ENCODE data around the gene DUSP5.
A peak's percentile ranks its signal among the peaks of the same experiment; 100 is the strongest.

Gene DUSP5

GRCh38 chr10:110508806-110509544 is 11.3 kb downstream of the DUSP5 start:
- H3K36me3 ChIP-seq (ENCODE audit: control insufficient read depth, insufficient read depth, low read length): peaks cover 100% of the 10 kb centered on the region
- WGBS, 2 experiments (ENCODE audit: insufficient coverage in 2 of 2): 94 to 100% methylated on average over 6 to 9 of the region's 11 CpGs
- peaks cover 37% of the 10 kb centered on the region for H3K4me1 ChIP-seq (ENCODE audit: control insufficient read depth, insufficient read depth, low read length, poor library complexity, severe bottlenecking)
- no peaks in the 10 kb centered on the region for H3K9me3 ChIP-seq (ENCODE audit: control insufficient read depth, low read length)
- no peak overlapping the region for H3K4me3 ChIP-seq (ENCODE audit: extremely low read depth, insufficient read depth, low read length, poor library complexity, severe bottlenecking)
- no peak overlapping the region for H3K27ac ChIP-seq (ENCODE audit: low read depth, low read length, severe bottlenecking)

GRCh38 chr10:110509560-110509959 is 11.9 kb downstream of the DUSP5 start:
- no peak overlapping the region for H3K27ac ChIP-seq (ENCODE audit: low read depth, low read length, severe bottlenecking)
- WGBS, 2 experiments (ENCODE audit: insufficient coverage in 2 of 2): 100% methylated on average over 1 to 2 of the region's 2 CpGs

GRCh38 chr10:110510086-110510485 is 12.4 kb downstream of the DUSP5 start:
- peaks cover 32% of the 10 kb centered on the region for H3K4me1 ChIP-seq (ENCODE audit: control insufficient read depth, insufficient read depth, low read length, poor library complexity, severe bottlenecking)
- H3K36me3 ChIP-seq (ENCODE audit: control insufficient read depth, insufficient read depth, low read length): peaks cover 92% of the 10 kb centered on the region
- H3K27ac ChIP-seq (ENCODE audit: low read depth, low read length, severe bottlenecking): no peak overlapping the region
- no peak overlapping the region for H3K4me3 ChIP-seq (ENCODE audit: extremely low read depth, insufficient read depth, low read length, poor library complexity, severe bottlenecking)
- no peaks in the 10 kb centered on the region for H3K9me3 ChIP-seq (ENCODE audit: control insufficient read depth, low read length)
- 95 to 97% methylated on average over 9 of the region's 9 CpGs for WGBS, 2 experiments (ENCODE audit: insufficient coverage in 2 of 2)

More at GRCh38 chr10:110509560-110509959, 11.9 kb downstream of the DUSP5 start:
- H3K36me3 ChIP-seq (ENCODE audit: control insufficient read depth, insufficient read depth, low read length): peaks cover 97% of the 10 kb centered on the region
- no peaks in the 10 kb centered on the region for H3K9me3 ChIP-seq (ENCODE audit: control insufficient read depth, low read length)
- H3K4me3 ChIP-seq (ENCODE audit: extremely low read depth, insufficient read depth, low read length, poor library complexity, severe bottlenecking): no peak overlapping the region
- peaks cover 32% of the 10 kb centered on the region for H3K4me1 ChIP-seq (ENCODE audit: control insufficient read depth, insufficient read depth, low read length, poor library complexity, severe bottlenecking)

- Histone ChIP-seq H3K4me1 (ENCODE audit: control insufficient read depth, insufficient read depth, low read length, poor library complexity, severe bottlenecking) (peaks cover 27% of the 10 kb centered on the region), H3K4me3 (ENCODE audit: extremely low read depth, insufficient read depth, low read length, poor library complexity, severe bottlenecking) (no peak overlapping the region), H3K27ac (ENCODE audit: low read depth, low read length, severe bottlenecking) (no peak overlapping the region), H3K36me3 (ENCODE audit: control insufficient read depth, insufficient read depth, low read length) (peaks cover 89% of the 10 kb centered on the region), H3K9me3 (ENCODE audit: control insufficient read depth, low read length) (no peaks in the 10 kb centered on the region)
- 90 to 97% methylated on average over 3 of the region's 3 CpGs for WGBS, 2 experiments (ENCODE audit: insufficient coverage in 2 of 2)
Observed at GRCh38 chr10:110510730-110511129, 13.0 kb downstream of the DUSP5 start.

GRCh38 chr10:110511734-110512449 is 14.2 kb downstream of the DUSP5 start:
- H3K4me3 ChIP-seq (ENCODE audit: extremely low read depth, insufficient read depth, low read length, poor library complexity, severe bottlenecking): no peak overlapping the region
- H3K4me1 ChIP-seq (ENCODE audit: control insufficient read depth, insufficient read depth, low read length, poor library complexity, severe bottlenecking): peaks cover 26% of the 10 kb centered on the region
- no peaks in the 10 kb centered on the region for H3K9me3 ChIP-seq (ENCODE audit: control insufficient read depth, low read length)
- H3K36me3 ChIP-seq (ENCODE audit: control insufficient read depth, insufficient read depth, low read length): peaks cover 77% of the 10 kb centered on the region
- 76 to 96% methylated on average over 2 of the region's 6 CpGs for WGBS, 2 experiments (ENCODE audit: insufficient coverage in 2 of 2)
- H3K27ac ChIP-seq (ENCODE audit: low read depth, low read length, severe bottlenecking): peak overlapping the region; percentile 30

- H3K4me1 ChIP-seq (ENCODE audit: control insufficient read depth, insufficient read depth, low read length, poor library complexity, severe bottlenecking): peaks cover 26% of the 10 kb centered on the region
- H3K27ac ChIP-seq (ENCODE audit: low read depth, low read length, severe bottlenecking): peak overlapping the region; percentile 30
- H3K36me3 ChIP-seq (ENCODE audit: control insufficient read depth, insufficient read depth, low read length): peaks cover 70% of the 10 kb centered on the region
- H3K9me3 ChIP-seq (ENCODE audit: control insufficient read depth, low read length): no peaks in the 10 kb centered on the region
- WGBS, 2 experiments (ENCODE audit: insufficient coverage in 2 of 2): 74 to 80% methylated on average over 5 of the region's 5 CpGs
- no peak overlapping the region for H3K4me3 ChIP-seq (ENCODE audit: extremely low read depth, insufficient read depth, low read length, poor library complexity, severe bottlenecking)
Observed at GRCh38 chr10:110512461-110513187, 14.9 kb downstream of the DUSP5 start.

- 97 to 100% methylated on average over 3 to 4 of the region's 4 CpGs for WGBS, 2 experiments (ENCODE audit: insufficient coverage in 2 of 2)
- peaks cover 16% of the 10 kb centered on the region for H3K4me1 ChIP-seq (ENCODE audit: control insufficient read depth, insufficient read depth, low read length, poor library complexity, severe bottlenecking)
- H3K4me3 ChIP-seq (ENCODE audit: extremely low read depth, insufficient read depth, low read length, poor library complexity, severe bottlenecking): no peak overlapping the region
- H3K27ac ChIP-seq (ENCODE audit: low read depth, low read length, severe bottlenecking): no peak overlapping the region
- no peaks in the 10 kb centered on the region for H3K9me3 ChIP-seq (ENCODE audit: control insufficient read depth, low read length)
- H3K36me3 ChIP-seq (ENCODE audit: control insufficient read depth, insufficient read depth, low read length): peaks cover 57% of the 10 kb centered on the region
Observed at GRCh38 chr10:110513949-110514348, 16.2 kb downstream of the DUSP5 start.

GRCh38 chr10:110514848-110515247 is 17.1 kb downstream of the DUSP5 start:
- H3K4me3 ChIP-seq (ENCODE audit: extremely low read depth, insufficient read depth, low read length, poor library complexity, severe bottlenecking): no peak overlapping the region
- peaks cover 16% of the 10 kb centered on the region for H3K4me1 ChIP-seq (ENCODE audit: control insufficient read depth, insufficient read depth, low read length, poor library complexity, severe bottlenecking)
- H3K9me3 ChIP-seq (ENCODE audit: control insufficient read depth, low read length): no peaks in the 10 kb centered on the region
- WGBS, 2 experiments (ENCODE audit: insufficient coverage in 2 of 2): 95 to 100% methylated on average over 2 to 3 of the region's 3 CpGs
- peaks cover 48% of the 10 kb centered on the region for H3K36me3 ChIP-seq (ENCODE audit: control insufficient read depth, insufficient read depth, low read length)
- no peak overlapping the region for H3K27ac ChIP-seq (ENCODE audit: low read depth, low read length, severe bottlenecking)

GRCh38 chr10:110516815-110517492 is 19.2 kb downstream of the DUSP5 start:
- H3K27ac ChIP-seq (ENCODE audit: low read depth, low read length, severe bottlenecking): no peak overlapping the region
- 94 to 100% methylated on average over 2 to 3 of the region's 3 CpGs for WGBS, 2 experiments (ENCODE audit: insufficient coverage in 2 of 2)
- peaks cover 32% of the 10 kb centered on the region for H3K36me3 ChIP-seq (ENCODE audit: control insufficient read depth, insufficient read depth, low read length)
- no peaks in the 10 kb centered on the region for H3K9me3 ChIP-seq (ENCODE audit: control insufficient read depth, low read length)
- peaks cover 8% of the 10 kb centered on the region for H3K4me1 ChIP-seq (ENCODE audit: control insufficient read depth, insufficient read depth, low read length, poor library complexity, severe bottlenecking)
- H3K4me3 ChIP-seq (ENCODE audit: extremely low read depth, insufficient read depth, low read length, poor library complexity, severe bottlenecking): no peak overlapping the region

- H3K9me3 ChIP-seq (ENCODE audit: control insufficient read depth, low read length): no peaks in the 10 kb centered on the region
- peaks cover 11% of the 10 kb centered on the region for H3K36me3 ChIP-seq (ENCODE audit: control insufficient read depth, insufficient read depth, low read length)
- WGBS, 2 experiments (ENCODE audit: insufficient coverage in 2 of 2): 100% methylated on average over 2 to 4 of the region's 4 CpGs
- H3K4me3 ChIP-seq (ENCODE audit: extremely low read depth, insufficient read depth, low read length, poor library complexity, severe bottlenecking): no peak overlapping the region
- peaks cover 33% of the 10 kb centered on the region for H3K4me1 ChIP-seq (ENCODE audit: control insufficient read depth, insufficient read depth, low read length, poor library complexity, severe bottlenecking)
- H3K27ac ChIP-seq (ENCODE audit: low read depth, low read length, severe bottlenecking): no peak overlapping the region
Observed at GRCh38 chr10:110522365-110522988, 24.8 kb downstream of the DUSP5 start.
